OCI-LY1 (cell line): ENCODE results near the gene SLC6A9.
A peak's percentile ranks its signal among the peaks of the same experiment; 100 is the strongest.

Experiments used
- H2AFZ ChIP-seq: fragments of 200-600 bp; sonication (generic), shearing (Covaris generic); 2 replicates; pipeline ENCODE4 v1.6.0; 2014; ENCODE audit warnings: antibody characterized with exemption, mild to moderate bottlenecking, low read length
- H3F3A ChIP-seq: fragments of 200-600 bp; sonication (generic), shearing (Covaris generic); 2 replicates; pipeline ENCODE4 v1.6.0; 2014; ENCODE audit warnings: mild to moderate bottlenecking, antibody characterized with exemption, low read length, moderate library complexity; ENCODE audit not compliant: insufficient read depth
- H3K27ac ChIP-seq: fragments of 200-600 bp; sonication (generic); 2 replicates; pipeline ENCODE4 v1.5.1; 2014; ENCODE audit warnings: low read length, mixed run types, mild to moderate bottlenecking, low read depth; ENCODE audit not compliant: poor library complexity, severe bottlenecking
- H3K27me3 ChIP-seq: fragments of 200-600 bp; sonication (generic); 2 replicates; pipeline ENCODE4 v1.6.0; 2014; ENCODE audit warnings: antibody characterized with exemption, mild to moderate bottlenecking, low read length, moderate library complexity; ENCODE audit not compliant: insufficient read depth
- H3K36me3 ChIP-seq: fragments of 200-600 bp; sonication (generic); 2 replicates; pipeline ENCODE4 v1.6.1; 2014; ENCODE audit warnings: mild to moderate bottlenecking, antibody characterized with exemption, low read length, moderate library complexity, mixed read lengths; ENCODE audit not compliant: insufficient read depth
- H3K4me1 ChIP-seq: fragments of 200-600 bp; sonication (generic); 2 replicates; pipeline ENCODE4 v1.5.1; 2014; ENCODE audit warnings: mild to moderate bottlenecking, low read length, moderate library complexity; ENCODE audit not compliant: insufficient read depth, severe bottlenecking
- H3K4me2 ChIP-seq: fragments of 200-600 bp; sonication (generic), shearing (Covaris generic); 2 replicates; pipeline ENCODE4 v1.6.1; 2014; ENCODE audit warnings: low read length
- H3K4me3 ChIP-seq: fragments of 200-600 bp; sonication (generic); 2 replicates; pipeline ENCODE4 v1.5.1; 2014; ENCODE audit warnings: low read length, low read depth, mild to moderate bottlenecking, mixed read lengths; ENCODE audit not compliant: poor library complexity, severe bottlenecking
- H3K79me2 ChIP-seq: fragments of 200-600 bp; shearing (Covaris generic); 2 replicates; pipeline ENCODE4 v1.6.1; 2016; ENCODE audit warnings: mixed run types, low read length, mixed read lengths; ENCODE audit not compliant: insufficient read depth
- H3K9ac ChIP-seq: fragments of 200-600 bp; sonication (generic), shearing (Covaris generic); 2 replicates; pipeline ENCODE4 v1.6.1; 2014; ENCODE audit warnings: mild to moderate bottlenecking, low read length, mixed read lengths
- H3K9me2 ChIP-seq: fragments of 200-600 bp; sonication (generic), shearing (Covaris generic); 2 replicates; pipeline ENCODE4 v1.6.1; 2014; ENCODE audit warnings: low read depth, mild to moderate bottlenecking, low read length, mixed read lengths
- H3K9me3 ChIP-seq: fragments of 200-600 bp; shearing (Covaris generic); 2 replicates; pipeline ENCODE4 v1.6.1; 2014; ENCODE audit warnings: low read length, mixed read lengths
- H4K20me1 ChIP-seq: fragments of 200-600 bp; sonication (generic), shearing (Covaris generic); 2 replicates; pipeline ENCODE4 v1.6.0; 2016; ENCODE audit warnings: mild to moderate bottlenecking, low read length; ENCODE audit not compliant: insufficient read depth
- EZH2 ChIP-seq: fragments of 200-600 bp; sonication (generic), shearing (Covaris generic); IDR thresholded peaks from 2 replicates; pipeline ENCODE4 v1.8.0; 2017; ENCODE audit warnings: borderline replicate concordance, mixed run types, mild to moderate bottlenecking, antibody characterized with exemption, low read length, moderate library complexity, mixed read lengths
- TF ChIP-seq, protein P1 (sequence below): fragments of 200-600 bp; sonication (generic), shearing (Covaris generic); IDR thresholded peaks from 2 replicates; pipeline ENCODE4 v1.5.1; 2017; ENCODE audit warnings: mild to moderate bottlenecking, antibody characterized with exemption, low read length, moderate library complexity, mixed read lengths

The SLC6A9 gene

DNA sequence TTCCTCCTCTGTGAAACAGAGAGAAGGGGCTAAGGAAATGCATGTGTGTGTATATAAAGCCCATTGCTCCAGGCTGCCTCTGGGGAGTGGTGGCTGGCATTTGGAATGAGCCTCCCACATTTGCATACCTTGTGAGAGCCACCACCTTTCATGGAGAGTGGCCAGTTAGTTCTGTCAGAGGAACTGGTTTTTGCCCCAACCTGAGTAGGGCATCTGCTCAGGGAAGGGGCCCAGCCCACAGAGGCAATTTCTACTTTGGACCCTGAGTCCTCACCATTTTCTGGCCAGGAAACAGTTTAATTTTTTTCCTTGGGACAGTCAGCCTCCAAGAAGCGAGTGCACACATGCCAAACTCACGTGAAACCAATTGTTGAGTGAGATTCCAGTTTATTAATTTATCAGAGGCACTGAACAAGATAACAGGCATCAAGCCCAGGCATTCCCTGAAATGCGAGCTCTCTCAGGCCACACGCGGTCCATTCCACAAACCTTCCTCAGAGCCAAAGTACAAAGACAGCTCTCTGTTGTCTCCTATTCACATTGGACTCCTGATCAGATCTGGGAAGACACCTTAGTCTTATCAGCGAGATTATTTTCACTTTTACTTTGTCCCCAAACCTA, 1.0 kb upstream of the SLC6A9 start:
- Histone ChIP-seq H3K4me2 (no peak overlapping the region), H3K9ac (no peak overlapping the region)
- no peak for TF ChIP-seq EZH2
- TF ChIP-seq, protein P1, sequence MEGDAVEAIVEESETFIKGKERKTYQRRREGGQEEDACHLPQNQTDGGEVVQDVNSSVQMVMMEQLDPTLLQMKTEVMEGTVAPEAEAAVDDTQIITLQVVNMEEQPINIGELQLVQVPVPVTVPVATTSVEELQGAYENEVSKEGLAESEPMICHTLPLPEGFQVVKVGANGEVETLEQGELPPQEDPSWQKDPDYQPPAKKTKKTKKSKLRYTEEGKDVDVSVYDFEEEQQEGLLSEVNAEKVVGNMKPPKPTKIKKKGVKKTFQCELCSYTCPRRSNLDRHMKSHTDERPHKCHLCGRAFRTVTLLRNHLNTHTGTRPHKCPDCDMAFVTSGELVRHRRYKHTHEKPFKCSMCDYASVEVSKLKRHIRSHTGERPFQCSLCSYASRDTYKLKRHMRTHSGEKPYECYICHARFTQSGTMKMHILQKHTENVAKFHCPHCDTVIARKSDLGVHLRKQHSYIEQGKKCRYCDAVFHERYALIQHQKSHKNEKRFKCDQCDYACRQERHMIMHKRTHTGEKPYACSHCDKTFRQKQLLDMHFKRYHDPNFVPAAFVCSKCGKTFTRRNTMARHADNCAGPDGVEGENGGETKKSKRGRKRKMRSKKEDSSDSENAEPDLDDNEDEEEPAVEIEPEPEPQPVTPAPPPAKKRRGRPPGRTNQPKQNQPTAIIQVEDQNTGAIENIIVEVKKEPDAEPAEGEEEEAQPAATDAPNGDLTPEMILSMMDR, result no peak

DNA sequence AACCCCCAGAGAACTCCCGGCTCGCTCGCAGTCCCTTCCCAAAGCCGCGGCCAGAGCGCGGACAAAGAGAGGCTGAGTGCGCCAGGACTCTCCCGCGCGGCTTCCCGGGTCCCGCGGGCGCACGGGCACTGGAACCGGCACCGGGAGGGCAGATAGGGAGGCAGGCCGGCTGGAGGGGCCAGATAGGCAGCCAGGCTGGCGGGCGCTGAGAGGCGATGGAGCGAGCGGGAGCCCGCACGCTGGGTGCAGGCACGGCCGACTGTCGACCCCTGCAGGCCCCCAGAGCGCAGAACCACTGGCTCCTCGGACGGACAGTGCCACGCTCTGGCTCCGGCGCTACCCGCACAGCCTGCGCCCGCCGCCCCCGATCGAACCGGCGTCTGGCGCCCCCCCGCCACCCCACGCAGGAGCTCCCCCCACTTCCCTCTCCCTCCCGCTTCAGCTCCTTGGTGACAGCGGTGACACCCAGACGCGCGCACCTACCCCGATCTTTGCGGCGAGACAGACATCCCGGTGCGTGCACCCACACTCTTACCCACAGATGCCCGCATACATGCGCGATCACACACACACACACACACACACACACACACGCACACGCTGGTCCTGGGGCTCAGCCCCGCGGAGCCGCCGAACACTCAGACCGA, 534 bp downstream of the SLC6A9 start:
- no peak overlapping the region for H3K27ac ChIP-seq
- no peak overlapping the region for H2AFZ ChIP-seq
- no peaks in the 10 kb centered on the region for H3K79me2 ChIP-seq

More for the DNA sequence above, 1.0 kb upstream of the SLC6A9 start:
- Histone ChIP-seq H4K20me1 (no peaks in the 10 kb centered on the region), H3K79me2 (no peaks in the 10 kb centered on the region), H3K9me3 (no peaks in the 10 kb centered on the region), H3K4me3 (no peak overlapping the region), H3F3A (no peaks in the 10 kb centered on the region), H3K27me3 (no peaks in the 10 kb centered on the region), H3K4me1 (peaks cover 17% of the 10 kb centered on the region), H3K9me2 (no peaks in the 10 kb centered on the region), H2AFZ (no peak overlapping the region), H3K36me3 (no peaks in the 10 kb centered on the region), H3K27ac (no peak overlapping the region)

DNA sequence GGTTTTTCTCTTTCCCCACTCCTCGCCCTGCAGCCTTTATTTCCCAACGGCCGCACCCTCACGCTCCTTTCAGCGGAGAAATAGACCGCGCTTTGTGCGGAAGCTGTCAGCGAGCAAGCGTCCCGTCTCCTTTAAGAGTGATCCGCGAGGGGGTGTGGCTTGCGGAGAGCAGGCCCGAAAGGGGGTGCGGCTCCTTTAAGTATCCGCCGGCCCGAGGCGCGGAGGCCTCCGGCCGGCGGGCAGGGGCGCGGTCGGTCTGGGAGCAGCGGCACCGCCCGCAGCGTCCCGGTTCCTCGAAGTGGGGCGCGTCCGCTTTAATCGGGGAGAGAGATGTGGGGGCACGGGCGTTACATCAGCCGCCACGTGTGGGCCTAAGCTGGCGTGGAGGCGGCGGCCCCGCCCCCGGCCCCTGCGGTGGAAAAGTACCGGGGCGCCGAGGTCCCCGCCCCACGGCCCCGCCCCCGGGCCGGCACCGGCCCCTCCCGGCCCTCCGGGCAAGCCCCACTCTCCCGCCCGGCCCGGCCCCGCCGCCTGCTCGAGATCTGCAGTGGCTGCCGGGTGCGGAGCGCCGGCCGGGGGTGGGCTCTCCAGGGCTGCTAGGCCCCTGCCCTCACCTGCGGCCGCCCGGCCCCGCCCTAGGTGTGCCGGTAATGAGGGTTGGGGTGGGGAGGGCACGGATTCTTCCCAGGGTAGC, 1.2 kb downstream of the SLC6A9 start:
- TF ChIP-seq, protein P1, result no peak
- no peak for TF ChIP-seq EZH2
- Histone ChIP-seq H3K9me3 (no peaks in the 10 kb centered on the region), H3K4me1 (peaks cover 29% of the 10 kb centered on the region), H3F3A (no peaks in the 10 kb centered on the region), H3K79me2 (no peaks in the 10 kb centered on the region), H3K4me3 (peak overlapping the region; percentile 69), H3K4me2 (peak overlapping the region; percentile 99), H3K27ac (no peak overlapping the region), H3K27me3 (no peaks in the 10 kb centered on the region), H3K9ac (peak overlapping the region; percentile 66), H2AFZ (peak overlapping the region; percentile 90), H3K9me2 (no peaks in the 10 kb centered on the region), H3K36me3 (no peaks in the 10 kb centered on the region), H4K20me1 (no peaks in the 10 kb centered on the region)

More for the DNA sequence above, 534 bp downstream of the SLC6A9 start:
- Histone ChIP-seq H3F3A (no peaks in the 10 kb centered on the region), H3K9me3 (no peaks in the 10 kb centered on the region), H3K9me2 (no peaks in the 10 kb centered on the region), H3K36me3 (no peaks in the 10 kb centered on the region), H3K4me2 (peak overlapping the region; percentile 99), H3K4me3 (peak overlapping the region; percentile 69), H4K20me1 (no peaks in the 10 kb centered on the region), H3K27me3 (no peaks in the 10 kb centered on the region), H3K9ac (peak overlapping the region; percentile 66), H3K4me1 (peaks cover 22% of the 10 kb centered on the region)
- TF ChIP-seq EZH2, result no peak
- TF ChIP-seq, protein P1, result peak; percentile 42
